ENCODE results near the gene ATL2.
"Not testable (repeated sequence)": the region's sequence is repeated elsewhere in the genome, so short reads cannot be mapped to it uniquely, and the experiment has no call there.

ATL2 gene

DNA sequence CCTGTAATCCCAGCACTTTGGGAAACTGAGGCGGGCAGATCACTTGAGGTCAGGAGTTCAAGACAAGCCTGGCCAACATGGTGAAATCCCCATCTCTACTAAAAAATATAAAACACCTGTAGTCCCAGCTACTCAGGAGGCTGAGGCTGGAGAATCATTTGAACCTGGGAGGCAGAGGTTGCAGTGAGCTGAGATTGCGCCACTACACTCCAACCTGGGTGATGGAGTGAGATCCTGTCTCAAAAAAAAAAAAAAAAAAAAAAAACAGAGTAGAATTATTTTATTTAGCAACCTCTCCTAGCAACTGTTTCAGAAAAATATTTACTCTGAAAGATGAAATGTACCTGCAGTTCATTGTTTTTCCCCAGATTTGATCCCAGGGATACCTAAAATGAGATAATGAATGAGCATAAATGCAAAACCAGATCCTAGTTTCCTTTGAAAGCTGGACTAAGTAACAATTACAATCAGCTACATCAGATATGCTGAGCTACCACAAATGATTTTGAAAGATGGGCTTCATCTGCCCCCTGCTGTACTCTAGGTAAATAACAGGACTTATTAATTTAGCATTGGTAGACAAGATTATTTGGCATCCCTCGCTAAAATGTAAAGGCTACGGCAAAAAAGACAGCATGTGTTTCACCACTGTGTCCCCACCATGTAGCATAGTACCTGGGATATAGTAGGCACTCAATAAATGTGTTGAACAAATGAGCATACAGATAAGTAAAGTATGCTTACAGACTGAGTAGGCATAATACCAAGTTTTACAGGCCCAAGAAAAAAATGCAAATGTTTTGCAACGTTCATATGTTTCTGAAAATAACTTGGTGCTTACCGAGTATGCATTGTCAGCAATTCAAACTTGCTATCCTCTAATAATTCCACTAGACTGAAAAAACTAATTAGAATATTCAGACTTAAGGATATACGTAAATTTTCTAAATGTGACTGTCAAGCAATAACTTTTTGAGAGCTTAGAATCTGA, 102.5 kb downstream of the ATL2 start:
- DNase-seq (ENCODE audit: low read depth) = peak; percentile 12

DNA sequence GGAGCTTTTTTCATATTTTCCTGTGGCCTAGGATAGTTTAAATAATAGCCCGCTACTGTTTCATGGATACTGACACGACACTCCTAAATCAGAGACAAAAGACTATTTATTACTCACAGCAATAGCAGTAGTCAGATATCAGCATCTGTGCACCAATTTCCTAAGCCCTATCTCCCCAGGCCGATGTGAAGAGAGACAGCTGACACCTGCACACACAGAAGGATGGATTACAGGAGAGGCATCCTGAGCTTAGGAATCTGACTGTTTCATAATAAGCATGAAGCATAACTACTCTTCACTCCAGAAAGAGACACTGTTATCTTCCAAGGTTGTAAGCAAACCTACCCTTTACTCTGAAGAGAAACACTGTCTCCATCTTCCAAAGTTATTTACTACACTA, 105.4 kb downstream of the ATL2 start:
- DNase-seq (ENCODE audit: low read depth) = no peak

DNA sequence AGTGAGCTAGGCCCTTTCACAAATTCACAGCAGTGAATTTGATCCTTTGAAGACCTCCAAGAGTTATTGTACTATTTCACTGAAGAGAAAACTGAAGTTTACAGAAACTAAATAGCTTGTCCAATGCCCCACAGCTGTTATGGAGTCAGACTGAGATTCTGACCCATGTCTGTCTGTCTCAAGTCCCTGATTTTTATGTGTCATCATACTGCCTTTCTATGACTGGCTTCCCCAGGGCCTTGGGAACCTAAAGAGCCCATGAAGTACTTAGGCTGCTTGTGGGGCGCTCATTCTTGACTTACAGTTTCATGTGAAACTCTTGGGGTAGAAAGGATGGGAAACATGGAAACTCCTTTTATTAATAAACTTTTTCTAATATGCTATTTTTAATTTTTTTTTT, 107.7 kb downstream of the ATL2 start:
- DNase-seq (ENCODE audit: low read depth) = no peak

DNA sequence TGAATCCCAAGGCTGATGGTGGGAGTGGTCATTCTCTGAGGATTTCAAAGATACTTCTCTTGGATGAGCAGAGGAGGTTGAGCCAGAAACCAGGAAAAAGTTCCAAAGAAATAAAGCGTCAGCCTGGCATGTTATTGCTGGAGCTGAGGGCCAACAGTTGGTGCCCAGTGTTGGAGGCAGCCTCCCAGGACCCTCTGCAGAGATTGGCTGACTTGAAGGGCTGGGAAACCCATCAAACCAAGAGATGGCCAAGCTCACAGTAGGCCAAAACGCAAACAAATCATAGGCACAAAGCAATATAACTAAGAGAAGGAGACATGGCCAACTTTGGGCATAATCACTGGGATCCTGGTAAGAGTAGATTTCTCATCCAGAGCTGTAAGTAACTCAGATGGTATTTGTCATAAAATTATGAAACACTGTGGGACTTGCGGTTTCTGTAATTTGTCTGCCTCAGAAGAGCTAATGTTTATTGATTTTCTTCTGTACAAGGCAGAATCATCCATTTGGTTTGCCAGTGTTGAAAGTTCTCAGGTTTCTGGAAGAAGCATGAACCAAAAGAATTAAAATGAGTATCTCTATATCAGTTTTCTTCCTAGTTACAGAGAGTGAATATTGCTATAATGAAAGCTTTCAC, 108.3 kb downstream of the ATL2 start:
- no peak for DNase-seq (ENCODE audit: low read depth)

DNA sequence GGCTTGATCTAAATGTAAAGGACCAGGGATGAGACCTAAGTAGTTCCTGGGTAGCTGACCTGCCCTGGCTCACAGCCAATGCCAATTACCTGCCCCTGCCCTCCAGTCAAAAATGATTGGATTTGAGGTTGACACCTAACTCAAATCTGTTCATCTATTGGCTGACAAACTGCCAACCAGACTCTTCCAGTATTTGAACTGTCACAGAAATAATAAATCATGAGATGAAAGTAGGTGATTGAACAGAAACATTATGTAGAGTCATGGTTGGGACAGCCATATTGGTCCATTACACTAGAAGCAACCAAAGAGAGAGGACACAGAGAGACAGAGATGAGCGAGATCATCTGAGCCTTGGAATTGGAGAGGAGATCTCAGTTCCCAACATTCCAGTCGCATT, 109.1 kb downstream of the ATL2 start:
- no peak for DNase-seq (ENCODE audit: low read depth)

DNA sequence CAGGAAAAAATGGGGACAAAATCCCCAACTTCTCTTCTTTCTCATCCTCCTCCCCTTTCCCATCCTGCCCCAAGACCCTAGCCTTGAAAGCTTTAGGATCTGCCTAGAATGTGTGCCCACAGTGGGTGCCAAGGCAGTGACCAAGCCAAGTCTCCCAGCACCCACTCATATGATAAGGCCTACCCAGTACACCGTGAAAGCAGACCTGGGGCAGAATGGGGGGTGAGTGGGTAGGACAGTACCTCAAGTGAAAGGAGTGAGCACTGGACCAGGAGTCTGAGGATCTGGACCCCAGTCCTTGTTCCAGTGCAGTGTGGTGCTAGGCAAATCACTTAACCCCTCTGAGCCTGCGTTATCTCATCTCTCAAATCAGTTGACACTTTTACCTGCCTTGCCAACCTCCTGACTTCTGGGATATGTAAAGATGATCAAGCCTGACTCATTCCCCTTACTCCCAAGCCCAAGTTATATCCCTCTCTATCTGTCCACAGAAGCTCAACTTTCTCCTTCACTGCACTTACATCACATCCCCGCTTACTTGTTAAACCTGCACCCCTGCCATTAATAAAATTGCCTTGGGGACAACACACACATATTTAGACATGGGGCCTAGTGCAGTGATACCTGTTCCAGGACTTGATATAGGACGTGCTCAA, 109.7 kb downstream of the ATL2 start:
- DNase-seq (ENCODE audit: low read depth) = no peak

DNA sequence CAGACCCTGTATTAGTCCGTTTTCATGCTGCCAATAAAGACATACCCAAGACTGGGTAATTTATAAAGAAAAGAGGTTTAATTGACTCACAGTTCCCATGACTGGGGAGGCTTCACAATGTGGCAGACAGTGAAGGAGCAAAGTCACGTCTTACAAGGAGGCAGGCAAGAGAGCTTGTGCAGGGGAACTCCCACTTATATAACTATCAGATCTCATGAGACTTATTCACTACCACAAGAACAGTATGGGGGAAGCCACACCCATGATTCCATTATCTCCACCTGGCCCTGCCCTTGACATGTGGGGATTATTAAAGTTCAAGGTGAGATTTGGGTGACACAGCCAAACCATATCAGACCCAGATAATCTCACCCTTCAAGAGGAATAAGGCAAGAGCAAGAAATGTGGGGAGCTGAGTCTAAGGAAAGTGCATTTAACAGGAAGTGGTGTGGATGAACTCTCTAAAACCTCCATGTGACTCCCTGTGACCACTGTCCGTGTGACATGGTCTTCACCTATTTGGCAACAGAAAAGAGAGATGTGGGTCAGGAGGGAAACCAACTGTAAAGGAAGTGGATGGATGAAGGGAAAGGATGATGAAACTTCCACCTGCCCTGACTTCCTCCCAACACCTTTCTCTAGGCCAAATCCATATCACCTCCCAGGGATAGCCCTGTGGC, 110.6 kb downstream of the ATL2 start:
- DNase-seq (ENCODE audit: low read depth) = no peak

DNA sequence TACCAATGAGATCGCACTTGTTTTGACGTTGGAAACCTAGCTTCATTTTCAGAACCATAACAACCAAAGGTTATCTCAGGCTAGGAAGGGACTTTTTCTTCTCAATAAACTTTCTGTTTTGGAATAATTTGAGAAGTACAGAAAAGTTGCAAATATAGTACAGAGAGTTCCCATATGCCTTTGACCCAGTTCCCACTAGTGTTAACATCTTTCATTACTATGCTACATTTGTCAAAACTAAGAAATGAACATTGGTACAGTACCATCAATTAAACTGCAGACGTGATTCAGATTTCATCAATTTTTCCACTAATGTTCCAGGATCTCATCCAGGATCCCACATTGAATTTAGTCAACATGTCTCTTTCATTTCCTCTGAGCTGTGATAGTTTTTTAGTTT, 111.6 kb downstream of the ATL2 start:
- no peak for DNase-seq (ENCODE audit: low read depth)

DNA sequence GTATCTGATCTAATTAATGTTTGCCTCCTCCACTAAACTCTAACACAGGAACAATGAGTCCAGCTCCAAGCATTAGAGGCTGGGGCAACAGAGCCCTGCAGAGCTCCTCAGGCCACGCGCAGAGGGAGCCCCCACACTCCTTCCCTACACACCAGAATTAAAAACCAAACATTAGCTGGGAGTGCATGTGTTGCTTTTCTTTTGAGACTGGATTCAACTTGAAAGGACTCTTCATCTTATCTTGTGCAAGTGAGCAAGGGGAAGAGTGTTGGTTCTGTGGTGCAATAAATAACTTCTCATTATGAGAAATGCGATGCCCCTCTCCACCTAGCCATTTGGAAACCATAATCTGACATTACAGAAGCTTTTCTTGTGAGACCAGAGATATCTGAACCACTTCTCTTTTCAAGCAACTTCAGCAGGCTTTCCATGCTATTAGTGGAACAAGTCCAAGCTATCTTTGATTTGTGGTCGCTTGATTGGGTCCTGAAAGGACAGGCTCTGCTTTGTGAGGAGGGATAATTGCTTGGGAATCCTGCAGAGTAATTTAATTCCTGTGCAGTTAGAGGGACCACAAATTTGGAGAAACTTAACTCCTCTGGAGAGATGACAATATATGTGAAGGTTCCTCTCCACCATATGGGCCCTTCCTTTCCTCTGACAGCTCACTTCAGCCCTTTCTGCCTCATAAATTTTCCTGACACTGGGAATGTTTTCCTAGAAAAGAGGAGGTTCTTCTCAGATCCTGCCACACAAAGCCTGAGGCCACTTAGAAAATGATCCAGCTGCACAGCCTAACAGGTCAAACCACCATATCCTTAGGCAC, 112.5 kb downstream of the ATL2 start:
- no peak for DNase-seq (ENCODE audit: low read depth)

DNA sequence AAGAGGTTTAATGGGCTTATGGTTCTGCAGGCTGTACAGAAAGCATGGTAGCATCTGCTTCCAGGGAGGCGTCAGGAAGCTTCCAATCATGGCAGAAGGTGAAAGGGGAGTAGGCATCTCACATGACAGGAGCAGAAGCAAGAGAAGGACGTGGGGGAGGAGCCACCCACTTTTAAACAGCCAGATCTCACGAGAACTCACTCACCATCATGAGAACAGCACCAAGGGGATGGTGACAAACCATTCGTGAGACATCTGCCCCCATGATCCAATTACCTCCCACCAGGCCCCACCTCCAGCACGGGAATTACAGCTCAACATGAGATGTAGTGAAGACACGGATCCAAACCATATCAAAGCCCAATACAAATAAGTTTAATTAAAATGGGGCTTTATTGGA, 113.8 kb downstream of the ATL2 start:
- no peak for DNase-seq (ENCODE audit: low read depth)

DNA sequence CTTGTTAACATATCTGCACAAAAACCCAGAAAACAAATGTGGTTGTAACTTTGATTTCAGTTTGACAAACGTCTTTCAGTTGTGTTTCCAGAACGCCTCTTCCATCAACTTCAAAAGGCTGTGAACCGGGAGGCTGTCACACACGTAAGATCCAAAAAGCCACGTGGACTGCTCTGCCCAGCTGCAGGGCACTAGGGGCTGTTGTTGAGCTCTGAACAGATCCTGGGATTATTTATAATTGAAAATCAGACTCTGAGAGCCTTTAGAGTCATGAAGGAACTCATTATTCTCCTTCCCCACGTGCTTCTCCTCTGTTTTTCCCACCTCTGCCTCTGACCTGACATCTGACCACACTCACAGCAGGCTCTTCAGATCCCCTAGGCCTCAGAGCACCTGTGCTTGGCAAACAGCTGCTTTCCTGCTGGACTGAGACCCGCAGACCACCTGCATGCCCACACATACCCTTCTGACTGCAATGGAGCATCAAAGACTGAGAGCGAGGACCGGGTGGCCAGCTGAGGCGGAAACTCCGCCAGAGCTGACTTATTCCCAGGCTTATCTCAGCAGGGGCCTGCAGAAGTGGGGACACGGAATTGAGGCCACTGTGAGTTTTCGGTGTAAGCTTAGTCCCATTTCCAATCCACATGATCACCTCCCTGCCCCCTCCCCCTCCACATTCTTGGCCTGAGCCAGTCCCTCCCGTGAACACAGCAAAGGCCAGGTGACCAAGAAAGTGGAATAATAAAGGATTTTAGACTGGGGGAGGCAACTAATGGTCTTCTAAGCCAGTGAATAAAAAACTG, 114.8 kb downstream of the ATL2 start:
- peak; percentile 16 for DNase-seq (ENCODE audit: low read depth)

DNA sequence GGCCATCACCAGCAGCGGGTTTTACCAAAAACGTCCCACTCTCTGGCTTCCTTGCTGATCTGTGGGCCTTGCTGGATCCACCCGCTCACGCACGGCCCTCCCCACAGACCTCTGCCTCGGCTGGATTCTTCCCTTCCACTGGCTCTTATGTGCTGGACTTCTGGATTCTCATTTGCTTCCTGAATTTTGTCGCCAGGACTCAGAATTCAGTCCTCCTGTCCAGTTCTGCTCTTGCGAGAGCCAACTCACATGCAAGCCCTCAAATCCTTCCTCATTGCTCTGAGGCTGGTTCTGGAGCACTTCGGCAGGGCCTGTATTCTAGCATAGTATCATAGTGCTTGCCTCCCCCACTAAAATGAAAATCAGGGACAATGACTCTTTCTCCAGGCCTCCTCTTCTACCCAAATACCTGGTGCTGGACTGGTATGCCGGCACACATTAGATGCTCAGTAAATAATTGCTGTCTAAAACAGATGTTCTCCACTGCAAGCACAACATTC, 115.5 kb downstream of the ATL2 start:
- DNase-seq (ENCODE audit: low read depth) = no peak

DNA sequence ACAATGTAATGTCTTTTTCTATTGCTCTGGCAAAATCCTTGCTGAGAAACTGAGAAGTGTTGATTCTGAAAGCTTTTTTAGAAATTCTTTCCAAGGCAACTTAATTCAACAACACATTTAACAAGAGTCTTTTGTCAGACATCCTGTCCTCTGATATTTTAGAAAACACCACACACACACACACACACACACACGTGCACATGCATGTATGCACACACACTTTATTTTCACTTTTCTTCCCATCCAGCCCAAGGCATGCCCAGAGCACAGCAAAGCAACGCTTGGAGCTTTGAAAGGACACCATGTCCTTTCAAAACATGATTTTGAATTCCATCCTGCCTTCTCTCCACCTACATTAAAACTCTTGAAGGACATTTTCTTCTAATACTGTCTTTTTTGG, 116.1 kb downstream of the ATL2 start:
- DNase-seq (ENCODE audit: low read depth) = no peak

DNA sequence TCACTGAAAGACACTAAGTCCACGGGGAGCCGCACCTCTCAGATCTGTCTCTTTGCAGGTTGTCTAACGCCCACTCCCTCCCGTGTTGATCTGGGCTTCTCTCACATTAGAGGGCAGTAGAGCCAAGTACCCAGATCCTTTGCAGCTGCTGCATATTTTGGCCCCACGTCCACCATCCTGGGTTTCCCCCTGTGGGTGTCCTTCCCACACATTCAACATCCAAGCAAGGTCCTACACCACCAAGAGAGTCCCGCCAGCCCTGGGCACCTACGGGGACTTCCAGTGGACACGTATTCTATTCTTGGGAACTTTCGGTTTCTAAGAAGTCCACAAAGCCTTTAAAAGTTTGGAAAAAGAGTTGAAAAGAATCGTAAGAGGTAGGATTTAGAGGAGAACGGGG, 116.6 kb downstream of the ATL2 start:
- DNase-seq (ENCODE audit: low read depth) = no peak

DNA sequence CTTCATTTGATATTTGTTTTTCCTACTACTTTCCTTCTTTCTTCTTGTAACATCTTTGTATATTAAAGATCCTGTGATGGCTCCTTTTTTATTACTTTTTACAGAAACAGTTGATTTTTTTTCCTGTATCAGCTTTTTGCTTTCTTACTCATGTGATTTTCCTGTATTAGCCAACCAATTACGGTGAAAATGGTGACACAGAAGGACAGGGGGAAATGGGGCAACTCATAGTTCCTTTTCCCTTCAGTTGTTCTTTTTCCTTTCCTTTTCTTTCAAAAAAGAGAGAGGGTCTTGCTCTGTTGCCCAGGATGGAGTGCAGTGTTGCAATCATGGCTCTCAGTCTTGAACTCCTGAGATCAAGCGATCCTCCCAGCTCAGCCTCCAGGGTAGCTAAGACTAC, 117.8 kb downstream of the ATL2 start:
- no peak for DNase-seq (ENCODE audit: low read depth)

DNA sequence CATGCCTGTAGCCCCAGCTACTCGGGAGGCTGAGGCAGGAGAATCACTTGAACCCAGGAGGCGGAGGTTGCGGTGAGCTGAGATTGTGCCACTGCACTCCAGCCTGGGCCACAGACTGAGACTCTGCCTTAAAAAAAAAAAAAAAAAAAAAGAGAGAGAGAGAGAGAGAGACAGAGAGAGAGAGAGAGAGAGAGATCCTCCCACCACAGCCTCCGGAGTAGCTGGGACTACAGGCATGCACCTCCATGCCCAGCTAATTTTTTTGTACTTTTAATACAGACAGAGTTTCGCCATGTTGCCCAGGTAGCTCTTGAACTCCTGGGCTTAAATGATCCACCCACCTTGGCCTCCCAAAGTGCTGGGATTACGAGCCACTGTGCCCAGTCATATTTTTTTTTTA, 119.4 kb downstream of the ATL2 start:
- DNase-seq (ENCODE audit: low read depth) = not testable (repeated sequence)

DNA sequence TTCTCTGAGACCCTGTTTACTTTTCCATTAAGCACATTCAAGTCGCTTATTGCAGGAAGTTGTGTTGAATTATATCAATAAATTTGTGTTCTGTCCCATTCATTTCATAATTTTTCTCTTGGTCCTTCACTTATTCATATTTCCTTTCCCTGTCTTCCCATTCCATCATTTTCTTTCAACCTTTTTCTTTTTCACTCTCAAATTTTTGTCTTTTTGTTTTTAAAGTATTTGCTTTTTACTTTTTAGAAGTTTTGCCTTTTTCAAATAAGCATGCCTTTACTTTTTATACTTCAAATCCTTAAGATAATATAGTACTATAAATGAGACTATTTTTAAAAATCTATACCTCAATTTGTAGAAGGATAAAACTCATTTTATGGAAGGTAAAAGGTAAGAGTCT, 120.5 kb downstream of the ATL2 start:
- DNase-seq (ENCODE audit: low read depth) = no peak

DNA sequence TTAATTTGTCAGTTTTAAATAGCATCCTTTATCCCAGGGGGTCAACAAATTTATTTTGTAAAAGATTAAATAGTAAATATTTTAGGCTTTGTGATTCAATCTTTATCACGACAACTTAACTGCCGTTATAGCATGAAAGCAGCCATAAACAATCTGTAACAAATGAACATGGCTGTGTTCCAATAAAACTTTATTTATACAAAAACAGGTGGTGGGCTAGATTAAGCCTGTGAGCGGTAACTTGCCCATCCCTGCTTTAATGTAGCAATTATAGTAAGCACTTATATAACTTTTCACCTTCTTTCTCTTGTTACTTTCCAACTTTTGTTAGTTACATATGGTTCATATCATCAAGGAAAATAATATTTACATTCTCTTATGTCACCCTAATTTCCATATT, 121.9 kb downstream of the ATL2 start:
- DNase-seq (ENCODE audit: low read depth) = no peak

DNA sequence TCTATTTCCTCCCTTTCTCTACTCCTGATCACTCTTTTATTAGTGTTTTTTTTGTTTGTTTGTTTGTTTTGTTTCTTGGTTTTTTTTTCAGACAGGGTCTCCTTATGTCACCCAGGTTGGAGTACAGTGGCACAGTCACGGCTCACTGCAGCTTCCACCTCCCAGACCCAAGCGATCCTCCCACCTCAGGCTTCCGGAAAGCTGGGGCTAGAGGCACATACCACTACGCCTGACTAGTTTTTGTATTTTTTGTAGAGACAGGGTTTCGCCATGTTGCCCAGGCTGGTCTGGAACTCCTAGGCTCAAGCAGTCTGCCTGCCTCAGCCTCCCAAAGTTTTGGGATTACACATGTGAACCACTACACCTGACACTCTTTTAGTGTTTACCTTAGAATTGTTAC, 122.3 kb downstream of the ATL2 start:
- DNase-seq (ENCODE audit: low read depth) = no peak

DNA sequence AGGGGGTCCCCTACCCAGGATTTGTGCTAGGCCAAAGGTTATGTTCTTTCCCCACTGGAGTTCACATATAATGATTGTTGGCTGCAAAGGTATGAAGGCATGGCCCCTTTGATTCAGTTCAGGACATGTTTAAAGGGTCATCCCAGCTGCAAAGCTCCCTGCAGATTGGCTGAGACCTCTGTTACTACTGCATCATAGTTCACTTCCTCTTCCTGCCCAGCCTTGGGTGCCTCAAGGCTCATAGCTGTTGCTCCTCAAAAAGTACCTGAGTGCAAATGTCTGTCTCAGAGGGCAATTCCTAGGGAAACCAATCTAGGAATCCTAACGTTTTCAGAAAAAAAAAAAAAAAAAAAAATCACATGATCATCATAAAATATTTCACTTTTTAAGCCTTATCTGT, 125.1 kb downstream of the ATL2 start:
- no peak for DNase-seq (ENCODE audit: low read depth)

DNA sequence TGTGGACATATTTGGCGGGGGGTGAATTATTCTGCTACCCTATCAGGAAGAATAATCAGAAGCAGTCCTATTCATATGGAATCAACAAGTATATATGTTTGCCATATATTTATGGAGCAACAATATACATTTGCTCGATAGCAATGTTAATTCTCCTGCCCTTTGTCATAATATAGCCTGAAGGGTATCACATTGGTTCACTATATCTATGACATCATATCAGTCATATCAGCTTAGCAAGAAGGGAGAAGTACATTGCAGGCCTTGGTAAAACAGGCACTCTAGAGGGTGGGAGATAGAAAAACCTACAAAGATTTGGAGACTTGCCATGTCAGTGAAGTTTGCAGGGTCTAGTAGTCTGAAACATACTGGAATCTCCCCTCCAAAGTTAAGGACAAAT, 128.4 kb downstream of the ATL2 start:
- DNase-seq (ENCODE audit: low read depth) = no peak

All from activated T-cell treated with anti-CD3 and anti-CD28 coated beads for 24 hours (primary cell).